OCI-LY7 (cell line): ENCODE data around the gene PRLR. TPM values are rescaled to one million over a fixed set of nuclear protein-coding genes. Genes with fewer than 3 reads are reported as not detected.

Source experiments
- BruUV-seq: library from RNA; stranded (reverse); fragments of 400-500 nt; replicated peaks from 2 replicates; lab custom pipeline; 2021; lab: Mats Ljungman, UMichigan
- CTCF ChIA-PET: fragments of 300-600 bp; sonication (Branson Sonifier 250); formaldehyde crosslinking; loops from one replicate; lab custom pipeline; 2022; ENCODE audit warnings: antibody characterized with exemption; ENCODE audit not compliant: unreplicated experiment; lab: Charles Lee
- POLR2A ChIA-PET: fragments of 300-600 bp; sonication (Branson Sonifier 250); formaldehyde crosslinking; loops from one replicate; lab custom pipeline; 2022; ENCODE audit warnings: antibody characterized with exemption; lab: Charles Lee
- DNase-seq: peaks from one replicate; pipeline ENCODE4 v3.0.0-alpha.2; 2015; ENCODE audit warnings: low spot score
- H2AFZ ChIP-seq: fragments of 200-600 bp; sonication (generic), shearing (Covaris generic); 2 replicates; pipeline ENCODE4 v1.6.1; 2014; ENCODE audit warnings: mild to moderate bottlenecking, antibody characterized with exemption, low read length, moderate library complexity
- H3K27ac ChIP-seq: fragments of 200-600 bp; sonication (generic); 2 replicates; pipeline ENCODE4 v1.5.1; 2014; ENCODE audit warnings: mixed run types, low read depth, mild to moderate bottlenecking, moderate library complexity, low read length, inconsistent platforms; ENCODE audit not compliant: poor library complexity, severe bottlenecking
- H3K36me3 ChIP-seq: fragments of 200-600 bp; sonication (generic); 2 replicates; pipeline ENCODE4 v1.6.1; 2014; ENCODE audit warnings: mild to moderate bottlenecking, antibody characterized with exemption, low read length, moderate library complexity, mixed read lengths; ENCODE audit not compliant: insufficient read depth
- H3K4me1 ChIP-seq: fragments of 200-600 bp; sonication (generic); 2 replicates; pipeline ENCODE4 v1.5.1; 2014; ENCODE audit warnings: mild to moderate bottlenecking, low read length; ENCODE audit not compliant: insufficient read depth, poor library complexity, severe bottlenecking
- H3K4me2 ChIP-seq: fragments of 200-600 bp; sonication (generic); 2 replicates; pipeline ENCODE4 v1.6.1; 2014; ENCODE audit warnings: mild to moderate bottlenecking, low read length
- H3K4me3 ChIP-seq: fragments of 200-600 bp; sonication (generic); 2 replicates; pipeline ENCODE4 v1.5.1; 2014; ENCODE audit warnings: mild to moderate bottlenecking, low read depth, low read length; ENCODE audit not compliant: poor library complexity, severe bottlenecking
- H3K79me2 ChIP-seq: fragments of 200-600 bp; sonication (generic); 2 replicates; pipeline ENCODE4 v1.6.1; 2016; ENCODE audit warnings: low read depth, mild to moderate bottlenecking, low read length, moderate library complexity, mixed read lengths; ENCODE audit not compliant: insufficient read depth
- H3K9me2 ChIP-seq: fragments of 200-600 bp; sonication (generic); 2 replicates; pipeline ENCODE4 v1.6.1; 2016; ENCODE audit warnings: mild to moderate bottlenecking, low read length, mixed read lengths; ENCODE audit not compliant: insufficient read depth
- H3K9me3 ChIP-seq: fragments of 200-600 bp; sonication (generic); 2 replicates; pipeline ENCODE4 v1.6.1; 2014; ENCODE audit warnings: mild to moderate bottlenecking, mixed run types, low read length, mixed read lengths
- H4K20me1 ChIP-seq: fragments of 200-600 bp; sonication (generic); 2 replicates; pipeline ENCODE4 v1.6.1; 2014; ENCODE audit warnings: mild to moderate bottlenecking, antibody characterized with exemption, low read length, moderate library complexity, mixed read lengths; ENCODE audit not compliant: insufficient read depth
- EZH2phosphoT487 ChIP-seq: fragments of 200-600 bp; sonication (generic); IDR thresholded peaks from 2 replicates; pipeline ENCODE4 v1.6.1; 2018; ENCODE audit warnings: low read depth, borderline replicate concordance, mild to moderate bottlenecking, mixed run types, antibody characterized with exemption, low read length, moderate library complexity, mixed read lengths
- intact Hi-C: fragments of 100-400 bp; cut with micrococcal nuclease; formaldehyde crosslinking; loops from one replicate; pipeline ENCODE4 v1.10.0; 2022; ENCODE audit not compliant: unreplicated experiment
- total RNA-seq, 2 experiments: library from RNA; depleted of rRNA in 1 of 2; stranded (reverse); fragments of >200 nt in 1 of 2; shearing (Covaris generic) in 1 of 2; gene quantifications; 2 replicates each; pipeline ENCODE4 v1.2.3, GENCODE V29; 2014 to 2022
- TF ChIP-seq, protein P1 (sequence below): fragments of 200-600 bp; sonication (generic); conservative IDR thresholded peaks from 2 replicates; pipeline ENCODE4 v1.5.1; 2014; ENCODE audit warnings: mild to moderate bottlenecking, antibody characterized with exemption, low read length, moderate library complexity, mixed read lengths

The PRLR gene
- total RNA-seq, 2 experiments from 2014 or later, result not detected

DNA sequence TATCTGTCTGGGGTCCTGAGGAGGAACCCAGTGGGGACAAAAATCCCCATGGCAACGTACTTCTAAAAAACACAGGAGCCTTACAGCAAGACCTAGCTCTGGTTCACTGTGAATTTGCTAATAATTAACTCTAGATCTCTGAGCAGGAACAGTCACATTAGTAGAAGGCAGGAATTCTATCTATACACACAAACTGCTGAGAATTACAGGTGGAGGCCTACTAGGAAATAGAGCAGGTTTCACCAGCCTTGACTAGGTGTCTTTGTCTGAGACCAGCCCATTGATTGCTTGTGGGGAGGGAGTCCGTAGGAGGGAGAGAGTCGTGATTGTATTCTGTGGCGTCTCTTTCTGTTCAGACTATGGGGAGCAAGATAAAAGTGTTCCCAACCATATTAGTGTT, 44.8 kb downstream of the PRLR start:
- H3K27ac ChIP-seq, result no peak overlapping the region
- H4K20me1 ChIP-seq, result no peaks in the 10 kb centered on the region
- H3K79me2 ChIP-seq, result no peaks in the 10 kb centered on the region
- TF ChIP-seq, protein P1, sequence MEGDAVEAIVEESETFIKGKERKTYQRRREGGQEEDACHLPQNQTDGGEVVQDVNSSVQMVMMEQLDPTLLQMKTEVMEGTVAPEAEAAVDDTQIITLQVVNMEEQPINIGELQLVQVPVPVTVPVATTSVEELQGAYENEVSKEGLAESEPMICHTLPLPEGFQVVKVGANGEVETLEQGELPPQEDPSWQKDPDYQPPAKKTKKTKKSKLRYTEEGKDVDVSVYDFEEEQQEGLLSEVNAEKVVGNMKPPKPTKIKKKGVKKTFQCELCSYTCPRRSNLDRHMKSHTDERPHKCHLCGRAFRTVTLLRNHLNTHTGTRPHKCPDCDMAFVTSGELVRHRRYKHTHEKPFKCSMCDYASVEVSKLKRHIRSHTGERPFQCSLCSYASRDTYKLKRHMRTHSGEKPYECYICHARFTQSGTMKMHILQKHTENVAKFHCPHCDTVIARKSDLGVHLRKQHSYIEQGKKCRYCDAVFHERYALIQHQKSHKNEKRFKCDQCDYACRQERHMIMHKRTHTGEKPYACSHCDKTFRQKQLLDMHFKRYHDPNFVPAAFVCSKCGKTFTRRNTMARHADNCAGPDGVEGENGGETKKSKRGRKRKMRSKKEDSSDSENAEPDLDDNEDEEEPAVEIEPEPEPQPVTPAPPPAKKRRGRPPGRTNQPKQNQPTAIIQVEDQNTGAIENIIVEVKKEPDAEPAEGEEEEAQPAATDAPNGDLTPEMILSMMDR, result no peak
- TF ChIP-seq EZH2phosphoT487, result no peak
- no peaks in the 10 kb centered on the region for H3K9me2 ChIP-seq
- H3K36me3 ChIP-seq, result no peaks in the 10 kb centered on the region
- H3K9me3 ChIP-seq, result no peaks in the 10 kb centered on the region
- BruUV-seq, result no TSS peak
- ChIA-PET CTCF (no interaction called here), POLR2A (no interaction called here)
- intact Hi-C loops, result no loop called here
- no peak overlapping the region for H3K4me3 ChIP-seq
- H3K4me1 ChIP-seq, result no peaks in the 10 kb centered on the region
- H3K4me2 ChIP-seq, result no peak overlapping the region
- DNase-seq, result no peak
- H2AFZ ChIP-seq, result no peak overlapping the region

DNA sequence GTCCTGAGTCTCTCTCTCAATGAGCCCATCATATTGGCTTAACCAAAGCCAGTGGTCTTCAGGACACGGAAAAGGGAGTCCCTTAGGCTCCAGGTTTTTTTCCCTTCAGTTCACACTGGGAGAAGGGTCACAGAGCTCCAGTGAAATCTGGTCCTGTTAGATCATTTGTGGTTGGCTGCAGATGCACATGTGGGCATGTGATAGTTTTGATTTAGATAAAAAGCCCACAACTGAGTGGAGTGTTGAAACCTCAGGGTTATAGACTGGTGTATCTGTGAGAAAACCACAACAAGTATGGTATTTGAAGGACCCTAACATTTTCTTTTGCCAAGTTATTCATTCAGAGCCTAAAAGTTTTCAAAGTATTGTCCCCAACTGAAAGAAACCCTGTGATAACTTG, 46.7 kb downstream of the PRLR start:
- no TSS peak for BruUV-seq
- no peak overlapping the region for H2AFZ ChIP-seq
- DNase-seq, result no peak
- intact Hi-C loops, result no loop called here
- no peak overlapping the region for H3K4me3 ChIP-seq
- no peaks in the 10 kb centered on the region for H3K4me1 ChIP-seq
- no peaks in the 10 kb centered on the region for H4K20me1 ChIP-seq
- TF ChIP-seq, protein P1, result peak; percentile 22; the same call in 1 of the 2 replicates
- TF ChIP-seq EZH2phosphoT487, result no peak
- H3K79me2 ChIP-seq, result no peaks in the 10 kb centered on the region
- CTCF ChIA-PET, result no interaction called here
- H3K9me3 ChIP-seq, result no peaks in the 10 kb centered on the region
- no peaks in the 10 kb centered on the region for H3K9me2 ChIP-seq
- no peak overlapping the region for H3K4me2 ChIP-seq
- POLR2A ChIA-PET, result no interaction called here
- no peak overlapping the region for H3K27ac ChIP-seq
- H3K36me3 ChIP-seq, result no peaks in the 10 kb centered on the region

DNA sequence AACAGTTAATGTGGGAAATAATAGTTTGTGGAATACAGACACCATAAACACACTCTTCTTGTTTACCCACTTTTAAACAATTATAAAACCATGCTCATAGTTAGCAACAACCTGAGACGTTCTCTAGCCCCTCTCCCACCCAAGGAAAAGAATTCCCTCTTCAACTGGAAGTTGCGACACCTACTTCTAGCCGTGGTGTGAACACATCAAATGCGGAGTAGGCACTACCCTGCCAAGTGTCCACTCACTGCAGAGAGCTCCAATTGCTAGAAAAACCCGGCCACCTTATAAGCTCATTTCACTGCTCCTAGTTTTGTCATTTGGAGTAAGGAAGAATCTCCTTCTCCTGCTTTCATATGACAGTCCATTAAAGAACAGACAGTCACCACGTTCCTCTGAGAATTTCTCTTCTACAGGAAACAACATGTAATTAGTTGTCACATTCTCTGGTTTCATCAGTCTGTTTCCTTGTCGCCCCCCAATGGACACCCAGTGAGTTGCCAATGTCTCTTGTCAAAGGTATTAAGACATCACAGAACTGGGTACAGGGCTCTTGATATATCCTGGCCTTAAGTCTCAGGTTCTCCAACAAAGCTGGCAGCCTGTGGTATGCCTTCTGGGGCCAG, 47.3 kb downstream of the PRLR start:
- ChIA-PET POLR2A (no interaction called here), CTCF (no interaction called here)
- TF ChIP-seq, protein P1, result peak; percentile 76
- no peak for TF ChIP-seq EZH2phosphoT487
- Histone ChIP-seq H3K79me2 (no peaks in the 10 kb centered on the region), H4K20me1 (no peaks in the 10 kb centered on the region), H3K27ac (no peak overlapping the region), H2AFZ (no peak overlapping the region), H3K9me2 (no peaks in the 10 kb centered on the region), H3K9me3 (no peaks in the 10 kb centered on the region), H3K4me3 (no peak overlapping the region), H3K4me1 (no peaks in the 10 kb centered on the region), H3K4me2 (no peak overlapping the region), H3K36me3 (no peaks in the 10 kb centered on the region)
- BruUV-seq, result no TSS peak
- DNase-seq, result peak; percentile 42
- intact Hi-C loops, result no loop called here
